Measurements from ENCODE around the gene CLVS2. TPM values are rescaled to one million over a fixed set of nuclear protein-coding genes. Genes with fewer than 3 reads are reported as not detected.

The CLVS2 gene
- total and polyA plus RNA-seq, 4 donors: 0.25 TPM; not detected in 3

GRCh38 chr6:123085403-123085802 lies 89.4 kb downstream of the CLVS2 start:
- DNase-seq (ENCODE audit: low spot score): no peak
- 62% methylated on average over 5 of the region's 5 CpGs for WGBS
- TF ChIP-seq ZBTB33 (IDR thresholded peaks at IDR 0.05) (no peak), FOXA1 (IDR thresholded peaks at IDR 0.05) (no peak), RXRA (IDR thresholded peaks at IDR 0.05) (no peak), HNF4A (conservative IDR thresholded peaks at IDR 0.05) (no peak), FOXA2 (IDR thresholded peaks at IDR 0.05) (no peak), TAF1 (conservative IDR thresholded peaks at IDR 0.05) (no peak), SP1 (IDR thresholded peaks at IDR 0.05) (no peak), GABPA (IDR thresholded peaks at IDR 0.05 in 1 of 2, conservative IDR thresholded peaks at IDR 0.05 in 1 of 2) (no peak), ATF3 (IDR thresholded peaks at IDR 0.05) (no peak), YY1 (IDR thresholded peaks at IDR 0.05) (no peak), NR2F2 (IDR thresholded peaks at IDR 0.05) (no peak), RAD21 (IDR thresholded peaks at IDR 0.05) (no peak)
- Histone ChIP-seq H3K9me3 (ENCODE audit: control insufficient read depth in 4 of 4, low read length in 3 of 4) (no peaks in the 10 kb centered on the region), H3K27me3 (ENCODE audit: control insufficient read depth in 4 of 4, insufficient read depth in 4 of 4, low read length in 3 of 4) (no peaks in the 10 kb centered on the region), H3K4me1 (ENCODE audit: control insufficient read depth in 4 of 4, insufficient read depth in 4 of 4, low read length in 3 of 4) (no peaks in the 10 kb centered on the region), H3K9ac (ENCODE audit: low read depth in 1 of 2, low read length in 2 of 2) (no peak overlapping the region), H3K4me3 (ENCODE audit: low read depth in 1 of 3, low read length in 3 of 3) (no peak overlapping the region), H3K36me3 (ENCODE audit: control insufficient read depth in 4 of 4, insufficient read depth in 3 of 4, low read depth in 1 of 4, low read length in 3 of 4) (no peaks in the 10 kb centered on the region), H3K27ac (ENCODE audit: low read depth in 1 of 2, low read length in 2 of 2) (no peak overlapping the region)

GRCh38 chr6:123089226-123089625 lies 93.2 kb downstream of the CLVS2 start:
- no peak for DNase-seq (ENCODE audit: low spot score)
- 58% methylated on average over 1 of the region's 1 CpG for WGBS
- no peaks in the 10 kb centered on the region for H3K27me3 ChIP-seq (ENCODE audit: control insufficient read depth in 4 of 4, insufficient read depth in 4 of 4, low read length in 3 of 4)
- no peak for TF ChIP-seq SP1 (IDR thresholded peaks at IDR 0.05)
- no peak for TF ChIP-seq HNF4G (IDR thresholded peaks at IDR 0.05)
- no peak for TF ChIP-seq REST (IDR thresholded peaks at IDR 0.05)
- TF ChIP-seq GABPA (IDR thresholded peaks at IDR 0.05 in 1 of 2, conservative IDR thresholded peaks at IDR 0.05 in 1 of 2): no peak
- TF ChIP-seq FOXA1 (IDR thresholded peaks at IDR 0.05): no peak
- no peak for TF ChIP-seq NR2F2 (IDR thresholded peaks at IDR 0.05)
- TF ChIP-seq ZBTB33 (IDR thresholded peaks at IDR 0.05): no peak
- no peak for TF ChIP-seq CTCF (IDR thresholded peaks at IDR 0.05; ENCODE audit: low read depth, low read length, missing input control)
- TF ChIP-seq EGR1 (IDR thresholded peaks at IDR 0.05; ENCODE audit: low read depth in 2 of 2): no peak
- no peak for TF ChIP-seq HNF4A (conservative IDR thresholded peaks at IDR 0.05)
- no peak for TF ChIP-seq RXRA (IDR thresholded peaks at IDR 0.05)
- no peak for TF ChIP-seq TAF1 (conservative IDR thresholded peaks at IDR 0.05)
- no peak for TF ChIP-seq RAD21 (IDR thresholded peaks at IDR 0.05)
- no peak for TF ChIP-seq ATF3 (IDR thresholded peaks at IDR 0.05)
- TF ChIP-seq YY1 (IDR thresholded peaks at IDR 0.05): no peak
- TF ChIP-seq FOXA2 (IDR thresholded peaks at IDR 0.05): no peak
- no peak for TF ChIP-seq JUND (IDR thresholded peaks at IDR 0.05)
- H3K4me1 ChIP-seq (ENCODE audit: control insufficient read depth in 4 of 4, insufficient read depth in 4 of 4, low read length in 3 of 4): no peaks in the 10 kb centered on the region
- no peaks in the 10 kb centered on the region for H3K36me3 ChIP-seq (ENCODE audit: control insufficient read depth in 4 of 4, insufficient read depth in 3 of 4, low read depth in 1 of 4, low read length in 3 of 4)
- H3K9me3 ChIP-seq (ENCODE audit: control insufficient read depth in 4 of 4, low read length in 3 of 4): no peaks in the 10 kb centered on the region
- no peak overlapping the region for H3K4me3 ChIP-seq (ENCODE audit: low read depth in 1 of 3, low read length in 3 of 3)
- no peak overlapping the region for H3K9ac ChIP-seq (ENCODE audit: low read depth in 1 of 2, low read length in 2 of 2)
- H3K27ac ChIP-seq (ENCODE audit: low read depth in 1 of 2, low read length in 2 of 2): no peak overlapping the region

Data from liver (tissue), 9 donors.